ENCODE measurements around the gene TMEM8B. TPM values are rescaled to one million over a fixed set of nuclear protein-coding genes. Genes with fewer than 3 reads are reported as not detected.

Gene TMEM8B
- total RNA-seq, 3 donors from 2014 or later = 12.4 to 22.8 (median 18.9) TPM

GRCh38 chr9:35863583-35863982 lies 34.6 kb downstream of the TMEM8B start:
- H3K36me3 ChIP-seq (ENCODE audit: low read depth) = no peaks in the 10 kb centered on the region
- ATAC-seq (no peak), DNase-seq (no peak)
- no peaks in the 10 kb centered on the region for H3K4me1 ChIP-seq (ENCODE audit: low read depth)
- H3K4me3 ChIP-seq = no peak overlapping the region
- intact Hi-C loops (cut with DNase I, micrococcal nuclease) = no loop called here
- TF ChIP-seq CTCF (IDR thresholded peaks at IDR 0.05) = no peak
- no peaks in the 10 kb centered on the region for H3K9me3 ChIP-seq

DNA sequence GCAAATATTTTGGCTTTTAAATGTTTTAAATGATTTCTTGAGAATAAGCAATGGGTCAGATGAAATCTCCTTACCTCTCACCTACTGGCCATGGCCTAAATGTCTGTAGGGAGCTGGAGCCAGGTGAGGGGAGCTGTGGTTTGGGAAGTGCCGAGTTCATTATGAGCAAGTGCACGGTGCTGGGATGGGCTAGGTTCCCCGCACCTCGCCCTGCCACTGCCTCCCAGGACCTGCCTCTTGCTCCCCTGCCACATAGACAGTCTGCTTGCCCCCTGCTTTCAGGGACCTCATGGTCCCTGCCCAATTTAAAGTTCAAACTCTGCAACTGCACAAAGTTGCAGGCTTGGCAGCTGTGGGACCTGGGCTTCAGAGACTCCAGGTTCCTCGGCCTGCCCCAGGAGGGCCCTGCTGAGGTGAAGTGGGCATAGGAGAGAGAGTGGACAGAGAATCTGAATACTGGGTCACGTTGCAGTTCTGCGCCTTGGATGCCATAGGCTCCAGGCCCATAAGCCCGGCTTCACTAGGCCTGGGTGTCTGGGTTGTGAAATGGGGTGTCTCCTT lies 35.7 kb downstream of the TMEM8B start:
- intact Hi-C loops (cut with DNase I, micrococcal nuclease) = no loop called here
- ATAC-seq (no peak), DNase-seq (no peak)
- H3K4me1 ChIP-seq (ENCODE audit: low read depth) = no peaks in the 10 kb centered on the region
- H3K4me3 ChIP-seq = no peak overlapping the region
- TF ChIP-seq CTCF (IDR thresholded peaks at IDR 0.05) = no peak
- no peaks in the 10 kb centered on the region for H3K9me3 ChIP-seq
- no peaks in the 10 kb centered on the region for H3K36me3 ChIP-seq (ENCODE audit: low read depth)

DNA sequence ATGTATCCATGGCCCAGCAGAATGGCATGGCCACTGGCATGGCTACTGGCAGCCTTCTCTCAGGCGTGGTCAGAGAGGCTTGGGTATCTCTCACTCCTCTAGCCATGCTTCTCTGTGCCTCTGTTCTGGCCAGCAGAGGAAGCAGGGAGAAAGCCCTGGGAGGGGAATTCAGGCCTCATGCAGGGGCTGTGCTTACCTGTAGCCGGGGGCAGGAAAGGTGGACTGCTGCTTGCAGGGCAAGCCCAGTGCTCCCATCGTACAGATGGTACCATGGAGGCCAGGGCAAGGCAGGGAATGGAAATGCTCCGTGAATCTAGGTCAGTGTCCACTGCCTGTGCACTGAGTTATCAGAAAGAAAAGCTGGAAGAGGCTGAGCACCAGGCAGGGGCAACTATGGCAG lies 38.5 kb downstream of the TMEM8B start:
- intact Hi-C loops (cut with DNase I, micrococcal nuclease) = no loop called here
- no peak for TF ChIP-seq CTCF (IDR thresholded peaks at IDR 0.05)
- no peak overlapping the region for H3K4me3 ChIP-seq

GRCh38 chr9:35868933-35869332 lies 39.9 kb downstream of the TMEM8B start:
- Histone ChIP-seq H3K9me3 (no peaks in the 10 kb centered on the region), H3K4me3 (no peak overlapping the region), H3K4me1 (ENCODE audit: low read depth) (no peaks in the 10 kb centered on the region), H3K36me3 (ENCODE audit: low read depth) (no peaks in the 10 kb centered on the region)
- DNase-seq (no peak), ATAC-seq (no peak)
- intact Hi-C loops (cut with DNase I, micrococcal nuclease) = no loop called here
- TF ChIP-seq CTCF (IDR thresholded peaks at IDR 0.05) = no peak

More for the DNA sequence above, 38.5 kb downstream of the TMEM8B start:
- no peaks in the 10 kb centered on the region for H3K36me3 ChIP-seq (ENCODE audit: low read depth)
- no peaks in the 10 kb centered on the region for H3K4me1 ChIP-seq (ENCODE audit: low read depth)
- no peaks in the 10 kb centered on the region for H3K9me3 ChIP-seq
- no peak for ATAC-seq
- no peak for DNase-seq

DNA sequence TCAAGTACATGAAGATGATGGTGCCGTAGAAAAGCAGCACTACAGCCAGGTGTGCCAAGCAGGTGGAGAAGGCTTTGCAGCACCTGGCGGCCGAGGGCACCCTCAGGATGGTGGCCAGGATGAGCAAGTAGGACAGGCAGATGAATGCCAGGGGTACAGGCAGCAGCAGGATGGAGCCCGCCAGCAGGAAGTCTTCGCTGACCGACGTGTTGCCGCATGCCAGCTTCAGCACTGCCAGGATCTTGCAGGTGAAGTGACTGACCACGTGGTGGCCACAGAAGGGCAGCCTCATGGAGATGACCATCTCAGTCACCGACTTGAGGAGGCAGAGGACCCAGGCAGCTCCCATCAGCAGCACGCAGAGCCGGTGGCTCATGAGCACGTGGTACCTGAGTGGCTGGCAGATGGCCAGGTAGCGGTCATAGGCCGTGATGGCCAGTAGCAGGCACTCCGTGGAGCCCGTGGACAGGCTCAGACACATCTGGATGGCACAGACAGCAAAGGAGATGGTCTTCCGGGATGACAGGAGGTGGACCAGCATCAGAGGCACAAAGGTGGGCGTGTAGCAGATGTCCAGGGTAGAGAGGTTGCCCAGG lies 40.7 kb downstream of the TMEM8B start:
- no peak for ATAC-seq
- no peak for TF ChIP-seq CTCF (IDR thresholded peaks at IDR 0.05)
- no peak for DNase-seq

More for the DNA sequence above, 40.7 kb downstream of the TMEM8B start:
- intact Hi-C loops (cut with DNase I, micrococcal nuclease) = no loop called here
- Histone ChIP-seq H3K36me3 (ENCODE audit: low read depth) (no peaks in the 10 kb centered on the region), H3K4me1 (ENCODE audit: low read depth) (no peaks in the 10 kb centered on the region), H3K9me3 (no peaks in the 10 kb centered on the region), H3K4me3 (no peak overlapping the region)

Measured in mucosa of descending colon (tissue), 3 donors.